HL-60/S4 treated with retinoic acid at 250 ng/mL for 4 days and 3 days (cell line): Measurements from ENCODE around the gene SLC35F5.
"Not testable (repeated sequence)": the region's sequence is repeated elsewhere in the genome, so short reads cannot be mapped to it uniquely, and the experiment has no call there.

ENCODE experiments used
- in situ Hi-C: fragments of 300-500 bp; cut with MboI; formaldehyde crosslinking; loops from 2 replicates; pipeline ENCODE4 v1.7.0; 2022; ENCODE audit warnings: low sequenced_read_pairs

The SLC35F5 gene

DNA sequence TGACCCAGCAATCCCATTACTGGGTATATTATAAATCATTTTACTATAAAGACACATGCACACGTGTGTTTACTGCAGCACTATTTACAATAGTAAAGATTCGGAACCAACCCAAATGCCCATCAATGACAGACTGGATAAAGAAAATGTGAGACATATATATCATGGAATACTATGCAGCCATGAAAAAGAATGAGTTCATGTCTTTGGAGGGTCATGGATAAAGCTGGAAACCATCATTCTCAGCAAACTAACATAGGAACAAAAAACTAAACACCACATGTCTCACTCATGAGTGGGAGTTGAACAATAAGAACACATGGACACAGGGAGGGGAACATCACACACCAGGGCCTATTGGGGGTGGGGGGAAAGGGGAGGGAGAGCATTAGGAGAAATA, 58.2 kb downstream of the SLC35F5 start:
- in situ Hi-C loops: not testable (repeated sequence)

DNA sequence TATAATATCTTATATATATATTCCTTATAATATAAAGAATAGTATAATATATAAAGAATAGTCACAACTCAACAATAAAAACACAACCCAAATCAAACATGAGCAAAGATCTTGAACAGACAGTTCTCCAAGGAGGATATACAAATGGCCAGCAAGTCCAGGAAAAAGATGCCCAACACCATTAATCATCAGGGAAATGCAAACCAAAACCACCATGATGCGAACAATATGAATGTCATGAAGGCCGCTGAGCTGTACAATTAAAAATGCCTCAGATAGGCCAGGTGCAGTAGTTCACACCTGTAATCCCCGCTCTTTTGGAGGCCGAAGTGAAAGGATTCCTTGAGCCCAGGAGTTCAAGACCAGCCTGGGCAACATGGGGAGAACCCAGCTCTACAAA, 58.9 kb downstream of the SLC35F5 start:
- in situ Hi-C loops: no loop called here

DNA sequence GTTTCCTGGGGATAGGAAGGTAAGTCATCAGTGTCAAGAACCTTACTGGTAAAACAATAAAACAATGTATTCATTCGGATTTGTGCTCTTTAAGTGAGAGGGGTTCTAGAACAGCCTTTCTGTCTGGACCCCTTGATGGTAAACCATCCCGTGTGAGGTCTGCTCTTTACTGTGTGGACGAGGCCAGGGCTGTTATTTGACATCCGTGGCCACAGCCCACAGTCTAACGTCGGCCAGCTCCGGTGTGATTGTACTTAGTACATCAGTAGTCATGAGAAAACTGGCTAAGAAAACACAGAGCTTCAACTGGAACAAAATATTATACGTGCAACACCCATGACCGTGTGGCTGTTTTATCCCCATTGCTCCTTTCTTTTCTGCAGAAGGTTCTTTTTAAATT, 62.0 kb downstream of the SLC35F5 start:
- in situ Hi-C loops: no loop called here

- in situ Hi-C loops: no loop called here
These were observed 63.6 kb downstream of the SLC35F5 start for GRCh38 chr2:113692698-113693428.

DNA sequence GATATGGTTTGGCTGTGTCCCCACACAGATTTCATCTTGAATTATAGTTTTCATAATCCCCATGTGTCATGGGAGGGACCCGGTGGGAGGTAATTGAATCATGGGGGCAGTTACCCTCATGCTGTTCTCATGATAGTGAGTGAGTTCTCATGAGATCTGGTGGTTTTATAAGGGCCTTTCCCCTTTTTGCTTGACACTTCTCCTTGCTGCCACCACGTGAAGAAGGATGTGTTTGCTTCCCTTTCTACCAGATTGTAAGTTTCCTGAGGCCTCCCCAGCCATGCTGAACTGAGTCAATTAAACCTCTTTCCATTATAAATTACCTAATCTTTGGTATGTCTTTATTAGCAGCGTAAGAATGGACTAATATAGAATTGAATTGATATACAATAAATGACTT, 65.6 kb downstream of the SLC35F5 start:
- in situ Hi-C loops: not testable (repeated sequence)

GRCh38 chr2:113686537-113686936, 69.9 kb downstream of the SLC35F5 start:
- in situ Hi-C loops: no loop called here

- in situ Hi-C loops: no loop called here
These were observed 71.0 kb downstream of the SLC35F5 start for GRCh38 chr2:113685471-113685870.

GRCh38 chr2:113679457-113679856, 77.0 kb downstream of the SLC35F5 start:
- in situ Hi-C loops: no loop called here

DNA sequence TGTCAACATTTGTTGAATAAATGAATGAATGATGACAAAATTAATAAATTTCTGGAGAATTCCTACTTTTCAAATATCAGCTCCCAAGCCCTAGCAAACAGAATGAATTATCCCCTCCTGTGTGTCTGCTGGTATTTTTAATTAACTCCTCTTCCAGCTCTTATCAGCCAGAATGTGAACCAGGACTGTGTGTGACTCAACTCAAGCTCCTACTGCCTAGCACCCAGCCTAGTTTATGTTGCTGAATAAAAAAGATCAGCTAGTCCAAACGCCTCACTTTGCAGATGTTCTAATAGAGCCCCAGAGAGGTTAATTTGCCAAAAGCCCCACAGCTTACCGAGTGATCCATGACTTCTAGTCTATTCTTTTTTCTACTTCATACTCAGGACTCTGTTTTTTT, 79.1 kb downstream of the SLC35F5 start:
- in situ Hi-C loops: no loop called here

DNA sequence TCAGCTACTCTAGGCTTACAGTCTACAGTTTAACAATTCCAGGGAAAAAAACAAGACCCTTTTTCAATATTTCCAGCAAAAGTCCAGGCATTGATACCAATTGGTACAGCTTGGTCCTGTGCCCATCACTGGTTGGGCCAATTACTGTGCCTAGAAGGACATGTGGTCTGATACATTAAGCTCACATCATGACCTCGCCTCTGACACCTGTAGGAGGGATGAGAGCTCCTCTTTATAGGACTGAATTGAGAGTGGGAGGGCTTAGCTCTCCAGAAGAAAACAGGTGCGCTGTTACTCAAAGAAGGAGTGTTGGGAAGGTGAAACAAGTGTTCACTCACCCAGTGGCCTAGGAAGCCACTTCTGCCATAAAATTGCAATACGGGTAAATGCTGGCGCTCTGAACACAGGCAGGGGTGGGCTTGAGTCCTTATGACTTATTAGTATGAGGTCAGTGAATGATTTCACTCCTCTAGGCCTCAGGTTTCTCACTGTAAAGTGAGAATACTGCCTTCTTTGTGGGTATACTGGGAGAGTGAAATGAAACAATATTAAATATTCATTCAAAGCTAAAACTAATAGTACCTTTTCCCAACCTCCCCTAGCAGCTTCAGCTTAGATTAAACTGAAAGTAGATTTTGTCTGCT, 79.7 kb downstream of the SLC35F5 start:
- in situ Hi-C loops: no loop called here

GRCh38 chr2:113675875-113676274, 80.6 kb downstream of the SLC35F5 start:
- in situ Hi-C loops: no loop called here

GRCh38 chr2:113672326-113672932, 84.0 kb downstream of the SLC35F5 start:
- in situ Hi-C loops: no loop called here

DNA sequence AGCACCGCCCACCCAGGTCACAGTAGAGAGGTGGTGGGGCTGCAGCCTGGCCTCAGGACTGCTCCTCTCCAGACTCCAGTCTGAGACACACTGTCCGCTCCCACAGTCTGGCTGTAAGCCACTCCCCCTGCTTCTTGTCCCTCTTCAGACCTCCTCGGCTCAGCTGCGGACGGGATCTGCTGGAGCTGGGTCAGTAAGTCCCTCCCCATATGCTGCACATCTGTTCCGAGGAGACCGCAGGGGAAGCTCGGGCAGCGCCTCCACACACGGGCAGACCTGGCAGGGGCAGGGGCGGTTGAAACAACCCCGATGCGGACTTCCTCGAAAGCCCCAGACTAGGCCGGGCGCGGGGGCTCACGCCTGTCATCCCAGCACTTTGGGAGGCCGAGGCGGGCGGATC, 87.4 kb downstream of the SLC35F5 start:
- in situ Hi-C loops: not testable (repeated sequence)

- in situ Hi-C loops: not testable (repeated sequence)
These were observed 91.5 kb downstream of the SLC35F5 start for GRCh38 chr2:113664761-113665533.

GRCh38 chr2:113663285-113664060, 93.0 kb downstream of the SLC35F5 start:
- in situ Hi-C loops: not testable (repeated sequence)
